GM12801 (cell line): ENCODE data around the gene TRAIP.

Experiments
- TF ChIP-seq, protein P1 (sequence below): IDR thresholded peaks from one replicate; pipeline ENCODE4 v1.5.1; 2011; ENCODE audit warnings: control low read depth; ENCODE audit not compliant: insufficient read length; ENCODE audit errors: extremely low read depth

TRAIP gene

DNA sequence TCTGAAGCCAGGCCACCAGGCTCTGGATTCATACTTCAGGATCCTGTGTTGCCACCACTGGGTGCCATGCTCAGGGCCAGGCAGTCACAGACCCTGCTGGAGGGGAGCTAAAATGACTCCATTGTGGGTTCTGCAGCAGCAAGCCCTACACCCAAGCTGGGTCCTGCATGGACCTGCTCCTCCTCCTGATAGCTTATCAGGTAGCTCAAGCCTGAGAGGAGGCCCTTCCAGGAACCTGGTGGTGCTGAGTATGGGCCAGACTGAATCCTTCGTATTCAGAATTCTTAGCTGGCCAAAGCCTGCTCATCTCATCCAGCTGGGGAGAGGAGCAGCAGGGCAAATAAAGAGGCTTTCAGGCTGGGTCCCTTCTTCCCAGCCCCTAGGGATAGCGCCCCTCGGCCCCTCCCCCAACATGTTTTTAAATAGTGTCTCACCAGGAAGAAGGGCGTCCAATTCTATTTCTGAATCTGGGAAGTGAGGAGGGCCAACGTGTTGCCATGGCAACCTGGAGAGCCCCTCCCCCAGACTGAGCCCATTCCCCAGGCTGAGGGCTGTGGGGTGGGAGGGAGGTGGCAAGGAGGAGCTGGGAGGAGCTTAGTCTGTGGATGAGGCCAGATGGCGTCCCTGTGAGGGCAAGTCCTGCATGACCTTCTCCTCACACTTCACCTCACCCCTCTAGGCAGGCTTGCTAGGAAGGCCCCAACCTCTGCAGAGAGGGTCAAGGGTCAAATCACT is 24.4 kb upstream of the TRAIP start:
- TF ChIP-seq, protein P1, sequence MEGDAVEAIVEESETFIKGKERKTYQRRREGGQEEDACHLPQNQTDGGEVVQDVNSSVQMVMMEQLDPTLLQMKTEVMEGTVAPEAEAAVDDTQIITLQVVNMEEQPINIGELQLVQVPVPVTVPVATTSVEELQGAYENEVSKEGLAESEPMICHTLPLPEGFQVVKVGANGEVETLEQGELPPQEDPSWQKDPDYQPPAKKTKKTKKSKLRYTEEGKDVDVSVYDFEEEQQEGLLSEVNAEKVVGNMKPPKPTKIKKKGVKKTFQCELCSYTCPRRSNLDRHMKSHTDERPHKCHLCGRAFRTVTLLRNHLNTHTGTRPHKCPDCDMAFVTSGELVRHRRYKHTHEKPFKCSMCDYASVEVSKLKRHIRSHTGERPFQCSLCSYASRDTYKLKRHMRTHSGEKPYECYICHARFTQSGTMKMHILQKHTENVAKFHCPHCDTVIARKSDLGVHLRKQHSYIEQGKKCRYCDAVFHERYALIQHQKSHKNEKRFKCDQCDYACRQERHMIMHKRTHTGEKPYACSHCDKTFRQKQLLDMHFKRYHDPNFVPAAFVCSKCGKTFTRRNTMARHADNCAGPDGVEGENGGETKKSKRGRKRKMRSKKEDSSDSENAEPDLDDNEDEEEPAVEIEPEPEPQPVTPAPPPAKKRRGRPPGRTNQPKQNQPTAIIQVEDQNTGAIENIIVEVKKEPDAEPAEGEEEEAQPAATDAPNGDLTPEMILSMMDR: no peak

DNA sequence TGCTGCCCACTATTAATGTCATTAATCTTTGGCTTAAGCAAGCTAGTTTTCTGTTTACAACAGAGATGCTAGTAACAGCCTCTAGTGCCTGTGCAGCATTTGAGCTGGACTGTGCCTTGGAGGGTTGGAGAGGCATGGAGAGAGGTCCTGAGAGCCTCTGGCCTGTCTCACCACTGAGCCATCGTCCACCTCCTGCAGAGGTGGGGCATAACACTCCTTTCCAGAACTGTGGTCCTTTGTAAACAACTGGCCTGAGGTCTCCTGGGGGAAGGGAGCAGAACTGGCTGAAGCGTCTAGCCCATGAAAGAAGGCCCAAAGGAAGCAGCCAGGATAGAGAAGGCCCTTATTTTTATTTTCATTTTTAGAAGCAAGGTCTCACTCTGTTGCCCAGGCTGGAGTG is 23.4 kb upstream of the TRAIP start:
- TF ChIP-seq, protein P1: no peak

DNA sequence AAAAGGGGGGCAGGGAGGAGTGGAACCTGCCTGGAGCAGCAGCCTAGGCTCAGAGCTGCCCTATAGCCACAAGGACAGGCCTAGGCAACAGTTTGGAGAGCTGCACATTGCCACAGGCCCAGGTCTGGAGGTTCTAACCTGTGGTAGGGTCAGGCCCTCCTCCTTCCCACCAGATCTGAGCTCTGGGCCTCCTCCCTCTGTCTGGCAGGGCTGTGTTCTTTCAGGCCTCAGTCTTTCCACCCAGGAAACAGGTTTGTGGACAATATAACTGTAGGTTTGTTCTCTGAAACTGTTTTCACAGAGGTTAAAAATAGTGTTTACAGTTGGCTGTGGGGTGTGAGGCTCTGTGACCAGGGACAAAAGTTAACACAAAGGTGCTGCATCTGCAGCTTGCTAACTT is 22.3 kb upstream of the TRAIP start:
- TF ChIP-seq, protein P1: no peak

DNA sequence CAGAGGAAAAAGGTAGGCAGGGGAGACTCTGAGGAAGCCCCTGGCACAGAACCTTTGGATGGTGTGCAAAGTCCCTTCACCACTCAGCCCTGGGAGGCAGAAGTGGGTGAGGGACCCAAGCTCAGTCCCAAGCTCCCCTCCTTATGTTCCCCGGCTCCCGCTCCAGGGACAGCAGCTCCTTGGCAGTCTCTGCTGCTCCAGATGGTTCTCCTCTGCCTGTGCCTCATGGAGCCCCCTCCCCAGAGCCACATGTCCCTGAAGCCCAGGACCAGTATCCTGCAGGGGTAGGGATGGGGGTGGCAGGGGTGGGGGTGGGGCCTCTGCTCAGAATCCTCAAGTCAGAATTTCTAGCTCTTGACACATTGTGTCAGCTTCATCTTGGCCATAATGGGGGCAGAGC is 21.4 kb upstream of the TRAIP start:
- TF ChIP-seq, protein P1: no peak

DNA sequence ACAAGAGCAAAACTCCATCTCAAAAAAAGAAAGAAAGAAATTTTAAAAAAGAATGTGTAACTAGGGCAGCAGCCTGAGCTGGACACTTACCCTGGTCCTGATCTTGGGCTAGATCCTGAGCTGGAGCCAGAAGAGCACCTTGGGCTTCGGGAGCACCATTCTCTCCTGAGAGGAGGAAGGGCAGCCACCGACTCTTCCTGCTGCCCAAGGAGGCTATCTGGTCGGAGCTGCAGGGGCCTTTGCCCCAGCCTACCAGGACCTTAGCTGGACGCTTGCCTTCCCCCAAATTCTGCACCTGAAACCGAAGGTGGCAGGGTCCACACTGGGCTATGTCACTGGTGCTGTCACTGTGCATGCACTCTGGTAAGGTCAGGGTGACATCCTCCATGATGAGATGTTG is 20.2 kb upstream of the TRAIP start:
- TF ChIP-seq, protein P1: no peak

DNA sequence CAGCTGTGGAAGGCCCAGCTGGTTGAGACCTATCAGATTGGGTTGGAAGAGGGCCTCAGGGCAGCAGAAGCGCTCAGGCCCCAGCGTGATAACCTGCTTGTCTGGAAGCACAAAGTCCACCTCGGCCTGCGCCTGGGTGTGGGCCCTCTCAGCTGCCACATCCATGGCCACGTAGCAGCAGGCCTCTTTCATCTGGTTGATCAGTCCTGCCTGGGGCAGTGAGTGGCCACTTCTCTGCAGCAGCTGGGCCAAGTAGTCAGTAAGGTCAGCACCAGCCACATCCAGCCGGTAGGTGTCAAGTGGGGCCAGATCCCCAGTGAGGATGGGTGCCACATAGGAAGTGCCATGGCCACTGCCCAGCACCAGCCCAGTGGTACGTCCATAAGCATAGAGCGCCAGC is 17.3 kb upstream of the TRAIP start:
- TF ChIP-seq, protein P1: no peak

DNA sequence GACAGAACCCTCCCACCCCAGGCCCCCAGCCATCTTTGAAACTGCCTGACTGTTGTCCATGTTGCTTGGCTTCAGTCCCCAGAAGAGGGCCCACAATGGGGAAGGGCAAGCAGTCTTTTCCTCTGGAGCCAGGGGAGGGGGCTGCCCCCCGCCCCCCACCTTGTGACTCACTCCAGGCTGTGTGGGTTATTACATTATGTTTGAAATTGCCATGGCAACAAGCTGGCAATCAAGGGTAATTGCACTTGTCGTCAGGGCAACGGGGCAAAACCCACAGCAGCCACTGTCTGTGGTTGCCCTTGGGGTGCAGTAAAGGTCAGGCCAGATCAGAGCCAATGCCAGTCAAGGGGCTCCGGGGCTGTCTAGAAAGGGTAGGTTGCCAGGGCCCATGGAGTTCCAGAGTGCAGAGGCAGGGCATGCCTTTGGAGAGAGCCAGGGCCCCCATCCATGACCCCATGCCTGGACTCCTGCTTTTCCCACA is 16.5 kb upstream of the TRAIP start:
- TF ChIP-seq, protein P1: no peak
